Stimulated activated CD8-positive, alpha-beta memory T cell treated with anti-CD3 and anti-CD28 coated beads, Interleukin-15, amount 100 ng/mL, for 24 hours (primary cell): ENCODE data around the gene STX16.
"Not testable (repeated sequence)": the region's sequence is repeated elsewhere in the genome, so short reads cannot be mapped to it uniquely, and the experiment has no call there.

ENCODE experiments used
- DNase-seq: peaks from one replicate; pipeline ENCODE4 v3.0.0-alpha.2; 2020; ENCODE audit warnings: low read depth

The STX16 gene

DNA sequence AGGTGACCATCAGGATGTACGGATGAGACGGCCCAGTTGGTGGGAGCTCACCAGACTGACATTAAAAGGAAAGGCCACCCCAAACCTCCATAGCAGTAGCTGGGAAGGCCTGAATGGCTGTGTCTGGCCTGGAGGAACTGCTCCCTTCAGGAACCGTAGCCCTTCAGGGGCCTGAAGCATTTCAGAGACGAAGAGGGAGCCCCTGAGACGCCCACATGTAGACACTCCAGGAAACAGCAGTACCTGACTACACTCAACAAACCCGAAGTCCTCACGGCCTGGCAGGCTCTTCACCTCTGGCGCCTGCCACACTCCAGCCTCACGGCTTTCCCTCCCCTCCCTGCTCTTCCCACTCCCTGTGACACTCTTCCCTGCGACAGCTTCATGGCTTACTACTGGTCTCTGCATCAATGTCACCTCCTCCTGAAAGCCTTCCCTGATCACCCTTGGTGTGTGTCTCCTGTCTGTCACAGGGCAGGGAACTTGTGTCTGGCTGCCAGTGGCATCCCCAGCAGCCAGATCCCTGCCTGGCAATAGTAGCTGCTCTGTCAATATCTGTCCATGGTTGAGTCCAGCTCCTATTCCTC lies 14.6 kb upstream of the STX16 start:
- no peak for DNase-seq

- no peak for DNase-seq
These were observed 14.1 kb upstream of the STX16 start for GRCh38 chr20:58636983-58637421.

DNA sequence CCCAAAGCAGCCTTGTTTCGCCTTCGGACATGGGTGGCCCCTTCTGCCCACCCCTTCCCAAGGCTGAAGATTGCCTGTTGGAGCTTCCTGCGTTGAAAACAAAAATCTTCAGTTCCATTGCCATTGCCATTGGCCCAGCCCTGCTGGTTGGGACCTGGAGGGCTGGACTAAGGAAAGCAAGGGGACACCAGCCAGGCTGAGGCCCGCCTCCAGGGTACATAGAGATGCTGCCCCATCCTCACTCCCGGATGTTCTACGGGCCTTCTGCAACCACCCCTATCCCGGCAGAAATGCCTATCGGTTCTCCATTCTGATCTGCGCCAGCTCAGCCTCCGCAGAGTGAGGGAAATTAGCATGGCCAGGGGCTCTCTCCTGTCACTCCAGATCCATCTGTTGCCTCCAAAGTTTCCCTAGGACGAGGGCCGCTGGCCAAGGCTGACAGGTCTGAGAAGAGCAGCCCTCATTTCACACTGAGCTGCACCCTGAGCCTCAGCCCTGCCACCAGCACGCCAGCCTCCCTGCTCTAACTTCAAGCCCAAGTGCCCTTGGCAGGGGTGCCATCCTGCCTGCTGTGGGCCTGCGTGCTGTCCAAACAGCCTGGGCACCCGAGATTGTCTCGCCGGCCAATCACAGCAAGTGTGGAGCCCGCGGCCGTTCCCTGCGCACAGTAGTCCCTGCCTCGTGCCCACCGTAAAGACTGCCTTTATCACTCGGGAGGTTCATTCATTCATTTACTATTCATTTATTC lies 13.4 kb upstream of the STX16 start:
- no peak for DNase-seq

GRCh38 chr20:58638467-58639181 lies 12.5 kb upstream of the STX16 start:
- DNase-seq = no peak

GRCh38 chr20:58639182-58640146 lies 11.6 kb upstream of the STX16 start:
- no peak for DNase-seq

DNA sequence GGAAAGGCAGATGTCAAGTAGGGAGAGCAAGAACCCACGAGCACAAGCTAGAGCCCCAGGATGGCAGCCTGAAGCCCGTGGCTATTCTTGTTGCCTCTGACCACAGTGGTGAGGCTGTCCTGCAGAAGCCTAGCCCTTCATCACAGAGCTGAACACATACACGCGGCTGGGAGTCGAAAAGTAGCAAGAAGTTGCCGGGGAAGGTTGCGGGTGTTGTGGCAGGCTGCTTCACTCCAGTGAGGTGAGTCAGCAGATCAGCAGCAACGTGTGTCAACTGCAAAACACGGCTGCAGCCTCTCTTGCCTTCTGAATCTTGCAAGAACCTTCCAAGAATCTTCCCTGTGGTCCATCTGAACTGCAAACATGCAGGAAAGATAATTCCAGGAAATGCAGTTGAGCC lies 10.6 kb upstream of the STX16 start:
- DNase-seq = no peak

- DNase-seq = no peak
These were observed 8.6 kb upstream of the STX16 start for GRCh38 chr20:58642441-58642840.

DNA sequence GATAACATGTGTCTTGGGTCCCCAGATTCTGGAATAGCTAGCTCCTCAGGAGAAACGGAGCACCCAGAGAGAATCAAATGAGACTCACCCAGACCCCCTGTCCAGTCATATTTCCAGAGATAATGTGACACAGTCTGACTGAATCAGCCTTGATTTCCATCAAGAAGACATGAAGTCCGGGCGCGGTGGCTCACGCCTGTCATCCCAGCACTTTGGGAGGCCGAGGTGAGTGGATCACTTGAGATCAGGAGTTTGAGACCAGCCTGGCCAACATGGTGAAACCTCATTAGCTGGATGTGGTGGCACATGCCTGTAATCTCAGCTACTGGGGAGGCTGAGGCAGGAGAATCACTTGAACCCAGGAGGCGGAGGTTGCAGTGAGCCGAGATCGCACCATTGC lies 8.2 kb upstream of the STX16 start:
- not testable (repeated sequence) for DNase-seq

DNA sequence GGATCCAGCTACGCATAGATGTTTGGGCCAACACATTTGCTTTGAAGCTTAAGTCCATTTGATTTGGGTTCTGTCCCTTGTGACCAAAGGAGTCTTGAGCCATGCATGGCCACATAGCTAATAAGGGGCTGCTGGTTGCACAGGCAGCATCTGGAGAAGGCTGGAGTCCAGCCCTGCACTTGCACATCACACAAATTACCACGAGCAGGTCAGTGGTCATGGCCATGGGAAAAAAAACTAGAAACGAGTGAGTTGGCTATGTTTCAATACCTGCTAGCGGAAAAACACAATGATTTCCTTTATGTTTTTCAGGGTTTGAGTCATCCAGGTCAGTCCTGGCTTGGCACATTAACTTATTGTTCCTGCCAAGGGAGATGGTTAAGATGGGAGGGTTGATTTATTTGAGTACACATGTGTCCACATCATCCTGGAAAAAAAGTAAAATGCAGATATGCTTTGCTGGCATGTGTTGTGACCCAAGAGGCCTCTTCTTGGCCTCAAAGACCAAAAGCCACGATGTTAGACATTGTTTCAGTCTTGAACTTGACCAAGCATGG lies 5.6 kb upstream of the STX16 start:
- DNase-seq = no peak

DNA sequence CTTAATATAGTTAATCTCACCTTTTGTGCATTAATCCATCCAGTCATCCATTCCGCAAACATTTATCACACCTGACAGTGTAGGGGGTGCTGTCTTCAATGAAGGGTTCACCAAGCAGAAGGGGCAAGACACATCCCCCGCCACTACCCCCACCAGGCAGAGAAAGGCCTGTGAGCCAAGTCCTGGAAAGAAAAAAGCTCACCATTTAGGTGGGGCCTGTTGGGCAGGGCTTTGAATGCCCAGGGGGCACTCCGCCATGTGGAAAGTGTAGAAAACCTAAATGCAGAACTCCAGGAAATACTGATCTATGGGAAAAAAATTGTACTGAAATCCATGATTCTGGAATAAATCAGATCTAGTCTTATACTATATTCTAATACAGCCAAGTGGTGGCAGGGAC lies 4.8 kb upstream of the STX16 start:
- no peak for DNase-seq

- no peak for DNase-seq
These were observed 4.4 kb upstream of the STX16 start for GRCh38 chr20:58646703-58647102.

- no peak for DNase-seq
These were observed 3.8 kb upstream of the STX16 start for GRCh38 chr20:58647162-58647795.

- no peak for DNase-seq
These were observed 3.1 kb upstream of the STX16 start for GRCh38 chr20:58647796-58648501.

GRCh38 chr20:58648502-58648825 lies 2.6 kb upstream of the STX16 start:
- DNase-seq = not testable (repeated sequence)

- DNase-seq = no peak
These were observed 1.5 kb upstream of the STX16 start for GRCh38 chr20:58649288-58650180.

DNA sequence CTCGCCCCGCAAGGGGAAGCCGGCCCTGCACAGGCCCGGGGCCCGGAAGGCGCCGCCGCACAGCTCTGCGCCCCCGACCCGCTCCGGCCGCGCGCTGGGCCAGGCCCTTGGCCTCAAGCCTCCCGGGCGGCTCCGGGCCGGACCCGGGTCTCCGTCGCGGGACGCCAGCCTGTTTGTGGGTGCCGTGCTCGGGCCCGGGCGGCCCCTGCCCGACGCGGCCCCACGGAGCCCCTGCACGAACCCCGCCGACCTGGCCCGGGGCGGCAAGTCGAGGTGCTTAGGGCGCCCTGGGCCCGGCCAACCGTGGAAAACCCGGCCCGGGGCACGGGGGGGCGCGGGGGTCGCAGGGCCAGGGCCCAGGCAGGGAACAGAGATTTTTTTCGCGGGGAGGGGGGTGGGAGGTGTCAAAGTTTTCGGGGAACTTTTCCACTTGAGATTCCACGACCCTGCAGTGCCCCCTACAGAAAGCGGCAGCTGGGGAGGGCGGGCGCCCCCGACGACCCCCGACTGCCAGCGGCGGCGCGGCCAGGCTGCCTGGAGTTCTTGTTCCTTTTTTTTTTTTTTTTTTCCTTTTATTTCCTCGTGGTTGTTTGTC lies 805 bp upstream of the STX16 start:
- DNase-seq = no peak

DNA sequence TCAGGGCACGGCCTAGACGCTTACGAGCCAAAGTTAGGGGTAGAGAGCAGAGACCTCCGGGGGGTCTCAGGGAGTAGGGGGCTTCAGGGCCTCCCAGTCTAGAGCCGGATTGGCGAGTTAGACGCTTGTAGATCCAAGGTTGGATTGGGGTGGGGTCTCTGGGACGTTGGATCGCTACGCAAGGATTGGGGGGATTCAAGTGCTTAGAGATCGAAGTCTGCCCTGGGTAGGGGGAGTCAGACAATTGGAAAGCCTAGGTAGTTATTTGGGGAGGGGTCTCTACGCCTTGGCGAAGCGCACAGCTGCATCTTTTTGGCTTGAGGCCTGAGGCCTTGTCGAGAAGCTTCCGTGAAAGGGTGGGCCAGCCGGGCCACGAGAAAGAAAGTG lies 469 bp downstream of the STX16 start:
- no peak for DNase-seq

DNA sequence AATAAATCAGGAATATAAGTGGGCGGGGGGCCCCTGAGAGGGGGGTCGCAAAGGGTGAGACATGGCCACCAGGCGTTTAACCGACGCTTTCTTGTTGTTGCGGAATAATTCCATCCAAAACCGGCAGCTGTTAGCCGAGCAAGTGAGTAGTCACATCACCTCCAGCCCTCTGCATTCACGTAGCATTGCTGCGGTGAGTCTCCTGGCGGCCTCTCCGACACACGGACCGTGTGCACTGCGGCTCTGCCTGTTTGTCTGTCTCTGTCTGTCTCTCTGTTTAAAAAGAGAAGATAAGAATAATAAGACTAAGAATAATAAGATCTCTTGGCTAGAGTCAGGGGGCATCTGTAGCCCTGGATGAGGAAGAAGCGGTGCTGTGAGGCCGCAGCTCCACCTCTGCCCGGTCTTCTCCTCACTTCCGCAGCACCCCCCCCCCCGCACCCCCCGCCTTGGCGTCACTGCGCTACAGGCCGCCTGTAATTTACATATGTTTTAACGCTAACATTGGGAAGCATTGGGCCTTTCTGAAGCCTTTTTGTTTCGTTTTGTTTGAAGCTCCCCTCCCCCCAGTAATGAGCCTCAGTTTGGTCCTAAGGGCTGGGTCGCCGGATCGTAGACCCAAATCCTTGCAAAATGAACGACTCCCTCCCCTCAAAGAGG lies 993 bp downstream of the STX16 start:
- no peak for DNase-seq
